ENCODE data around the gene UNC5CL.

Gene UNC5CL

DNA sequence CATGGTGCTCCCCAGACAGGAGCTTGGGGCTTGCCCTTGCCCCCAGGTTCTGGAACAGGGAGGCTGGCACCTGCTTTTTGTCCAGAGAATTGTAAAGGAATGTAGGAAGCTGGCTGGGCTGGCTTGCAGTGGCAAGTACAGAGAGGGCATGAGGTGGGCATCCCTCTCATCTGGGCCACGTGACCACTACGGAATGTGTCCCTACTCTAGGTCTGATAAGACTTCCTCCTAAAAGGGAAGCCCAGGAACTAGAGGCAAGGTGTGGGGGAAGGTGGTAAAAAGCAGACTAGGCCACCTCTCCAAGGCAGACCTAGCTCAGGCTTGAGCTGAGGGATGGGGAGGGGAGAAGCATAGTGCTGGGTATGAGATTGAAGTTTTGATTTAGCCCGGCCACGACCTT, 38.8 kb downstream of the UNC5CL start:
- H4K20me1 ChIP-seq (ENCODE audit: low read depth, low read length): no peaks in the 10 kb centered on the region
- H3K9me3 ChIP-seq (ENCODE audit: insufficient read depth, low read length): no peaks in the 10 kb centered on the region
- TF ChIP-seq, protein P1, sequence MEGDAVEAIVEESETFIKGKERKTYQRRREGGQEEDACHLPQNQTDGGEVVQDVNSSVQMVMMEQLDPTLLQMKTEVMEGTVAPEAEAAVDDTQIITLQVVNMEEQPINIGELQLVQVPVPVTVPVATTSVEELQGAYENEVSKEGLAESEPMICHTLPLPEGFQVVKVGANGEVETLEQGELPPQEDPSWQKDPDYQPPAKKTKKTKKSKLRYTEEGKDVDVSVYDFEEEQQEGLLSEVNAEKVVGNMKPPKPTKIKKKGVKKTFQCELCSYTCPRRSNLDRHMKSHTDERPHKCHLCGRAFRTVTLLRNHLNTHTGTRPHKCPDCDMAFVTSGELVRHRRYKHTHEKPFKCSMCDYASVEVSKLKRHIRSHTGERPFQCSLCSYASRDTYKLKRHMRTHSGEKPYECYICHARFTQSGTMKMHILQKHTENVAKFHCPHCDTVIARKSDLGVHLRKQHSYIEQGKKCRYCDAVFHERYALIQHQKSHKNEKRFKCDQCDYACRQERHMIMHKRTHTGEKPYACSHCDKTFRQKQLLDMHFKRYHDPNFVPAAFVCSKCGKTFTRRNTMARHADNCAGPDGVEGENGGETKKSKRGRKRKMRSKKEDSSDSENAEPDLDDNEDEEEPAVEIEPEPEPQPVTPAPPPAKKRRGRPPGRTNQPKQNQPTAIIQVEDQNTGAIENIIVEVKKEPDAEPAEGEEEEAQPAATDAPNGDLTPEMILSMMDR (IDR thresholded peaks at IDR 0.05; ENCODE audit: insufficient read depth, low read length, poor library complexity, severe bottlenecking): no peak
- no peak for TF ChIP-seq EZH2phosphoT487 (conservative IDR thresholded peaks at IDR 0.05; ENCODE audit: low read length)
- no peak overlapping the region for H3K9ac ChIP-seq (ENCODE audit: low read length)
- no peak overlapping the region for H2AFZ ChIP-seq (ENCODE audit: low read depth, low read length, severe bottlenecking)
- H3K27me3 ChIP-seq (ENCODE audit: low read length): no peaks in the 10 kb centered on the region
- no peaks in the 10 kb centered on the region for H3F3A ChIP-seq (ENCODE audit: insufficient read depth)
- no peaks in the 10 kb centered on the region for H3K79me2 ChIP-seq (ENCODE audit: insufficient read depth, low read length)
- H3K27ac ChIP-seq (ENCODE audit: low read depth, low read length): no peak overlapping the region
- H3K36me3 ChIP-seq (ENCODE audit: low read length): no peaks in the 10 kb centered on the region
- no peak overlapping the region for H3K4me3 ChIP-seq (ENCODE audit: insufficient read depth, low read length, poor library complexity, severe bottlenecking)
- no peaks in the 10 kb centered on the region for H3K9me2 ChIP-seq (replicated peaks; ENCODE audit: insufficient read depth, low read length)
- H3K4me2 ChIP-seq (ENCODE audit: low read depth, low read length, poor library complexity, severe bottlenecking): no peak overlapping the region

DNA sequence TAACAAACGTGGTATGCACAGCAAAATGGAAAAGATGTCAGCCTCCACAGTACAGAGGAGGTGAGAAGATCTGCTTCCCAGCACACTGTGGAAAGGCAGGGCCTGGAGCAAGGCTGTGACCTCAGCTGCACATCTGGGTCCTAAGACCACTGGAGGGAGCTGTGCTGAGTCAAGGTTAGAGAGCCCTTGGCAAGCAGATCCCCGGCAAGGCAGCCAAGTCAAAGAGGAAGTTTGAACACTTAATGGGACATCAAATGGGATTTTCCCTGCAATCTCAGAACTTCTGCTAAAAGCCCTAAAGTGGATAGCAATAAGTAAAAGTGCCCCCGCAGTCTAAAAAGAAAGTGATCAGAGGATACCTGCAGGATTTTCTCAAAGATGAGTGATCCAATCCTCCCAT, 39.5 kb downstream of the UNC5CL start:
- Histone ChIP-seq H3K4me3 (ENCODE audit: insufficient read depth, low read length, poor library complexity, severe bottlenecking) (no peak overlapping the region), H3K9ac (ENCODE audit: low read length) (no peak overlapping the region), H3K4me2 (ENCODE audit: low read depth, low read length, poor library complexity, severe bottlenecking) (no peak overlapping the region)

DNA sequence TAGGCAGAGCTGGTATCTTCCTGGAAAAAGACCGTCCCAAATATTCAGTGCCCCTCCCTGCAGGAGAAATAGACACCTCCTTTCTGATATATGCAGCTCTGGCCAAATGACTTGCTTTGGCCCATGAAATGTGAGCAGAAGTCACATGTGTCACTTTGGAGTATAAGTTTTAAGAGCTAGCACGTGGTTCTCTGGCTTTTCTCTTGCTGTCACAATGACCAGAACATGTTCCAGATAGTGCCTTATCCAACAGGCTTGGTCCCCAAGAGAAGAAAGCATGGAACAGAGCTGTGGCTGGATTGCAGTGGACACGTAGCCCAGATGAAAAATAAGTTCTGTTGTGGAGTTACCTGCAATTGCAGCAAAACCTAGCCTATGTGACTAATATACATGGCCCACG, 40.4 kb downstream of the UNC5CL start:
- H2AFZ ChIP-seq (ENCODE audit: low read depth, low read length, severe bottlenecking): no peak overlapping the region
- no peak overlapping the region for H3K27ac ChIP-seq (ENCODE audit: low read depth, low read length)
- H3K9me2 ChIP-seq (replicated peaks; ENCODE audit: insufficient read depth, low read length): no peaks in the 10 kb centered on the region
- no peaks in the 10 kb centered on the region for H4K20me1 ChIP-seq (ENCODE audit: low read depth, low read length)
- H3K4me2 ChIP-seq (ENCODE audit: low read depth, low read length, poor library complexity, severe bottlenecking): no peak overlapping the region
- H3F3A ChIP-seq (ENCODE audit: insufficient read depth): no peaks in the 10 kb centered on the region
- H3K36me3 ChIP-seq (ENCODE audit: low read length): no peaks in the 10 kb centered on the region
- H3K9ac ChIP-seq (ENCODE audit: low read length): no peak overlapping the region
- TF ChIP-seq, protein P1 (IDR thresholded peaks at IDR 0.05; ENCODE audit: insufficient read depth, low read length, poor library complexity, severe bottlenecking): no peak
- TF ChIP-seq EZH2phosphoT487 (conservative IDR thresholded peaks at IDR 0.05; ENCODE audit: low read length): no peak
- H3K9me3 ChIP-seq (ENCODE audit: insufficient read depth, low read length): no peaks in the 10 kb centered on the region
- H3K27me3 ChIP-seq (ENCODE audit: low read length): no peaks in the 10 kb centered on the region
- no peak overlapping the region for H3K4me3 ChIP-seq (ENCODE audit: insufficient read depth, low read length, poor library complexity, severe bottlenecking)
- H3K79me2 ChIP-seq (ENCODE audit: insufficient read depth, low read length): no peaks in the 10 kb centered on the region

More for the DNA sequence above, 39.5 kb downstream of the UNC5CL start:
- H3F3A ChIP-seq (ENCODE audit: insufficient read depth): no peaks in the 10 kb centered on the region
- H4K20me1 ChIP-seq (ENCODE audit: low read depth, low read length): no peaks in the 10 kb centered on the region
- no peaks in the 10 kb centered on the region for H3K9me3 ChIP-seq (ENCODE audit: insufficient read depth, low read length)
- H3K27me3 ChIP-seq (ENCODE audit: low read length): no peaks in the 10 kb centered on the region
- H3K79me2 ChIP-seq (ENCODE audit: insufficient read depth, low read length): no peaks in the 10 kb centered on the region
- H3K9me2 ChIP-seq (replicated peaks; ENCODE audit: insufficient read depth, low read length): no peaks in the 10 kb centered on the region
- H3K27ac ChIP-seq (ENCODE audit: low read depth, low read length): no peak overlapping the region
- TF ChIP-seq EZH2phosphoT487 (conservative IDR thresholded peaks at IDR 0.05; ENCODE audit: low read length): no peak
- TF ChIP-seq, protein P1 (IDR thresholded peaks at IDR 0.05; ENCODE audit: insufficient read depth, low read length, poor library complexity, severe bottlenecking): peak; percentile 44
- H3K36me3 ChIP-seq (ENCODE audit: low read length): no peaks in the 10 kb centered on the region
- no peak overlapping the region for H2AFZ ChIP-seq (ENCODE audit: low read depth, low read length, severe bottlenecking)

All from SU-DHL-6 (cell line).